ENCODE measurements around the gene TEC. TPM values are rescaled to one million over a fixed set of nuclear protein-coding genes. Genes with fewer than 3 reads are reported as not detected.

Gene TEC
- total and polyA plus RNA-seq, 2 donors from 2014 or later, result 1.1 to 5.9 TPM

DNA sequence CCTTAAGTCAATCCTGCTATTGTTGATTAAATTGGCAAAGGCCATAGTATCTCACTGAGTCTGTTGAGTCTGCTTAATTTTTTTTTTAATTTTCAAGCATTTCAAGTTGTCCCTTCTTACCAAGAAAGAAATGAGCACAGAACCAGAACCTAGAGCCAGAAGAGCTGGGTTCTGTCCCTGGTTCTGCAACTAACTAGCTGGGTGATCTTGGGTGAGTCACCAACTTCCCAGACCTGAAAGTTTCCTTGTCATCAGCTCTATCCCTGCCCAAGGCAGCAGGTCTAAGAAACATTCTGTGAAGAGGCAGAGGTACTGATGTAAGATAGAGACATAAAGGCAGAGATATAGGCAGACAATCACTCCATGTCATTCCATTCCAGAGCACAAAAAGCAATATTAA is 17.3 kb downstream of the TEC start:
- intact Hi-C loops (cut with DNase I), result no loop called here
- Histone ChIP-seq H3K36me3 (ENCODE audit: control insufficient read depth in 2 of 3, insufficient read depth in 3 of 3, low read length in 3 of 3) (no peaks in the 10 kb centered on the region), H3K27ac (ENCODE audit: low read depth in 2 of 2, low read length in 2 of 2) (no peak overlapping the region), H3K9me3 (ENCODE audit: control insufficient read depth in 2 of 3, insufficient read depth in 1 of 3, low read length in 3 of 3) (no peaks in the 10 kb centered on the region), H3K27me3 (ENCODE audit: control insufficient read depth, insufficient read depth, low read length) (no peaks in the 10 kb centered on the region), H3K4me3 (ENCODE audit: low read length in 3 of 3) (no peak overlapping the region), H3K4me1 (ENCODE audit: control insufficient read depth in 2 of 3, insufficient read depth in 2 of 3, low read depth in 1 of 3, low read length in 3 of 3) (peaks cover 0 to 2% (median 2%) of the 10 kb centered on the region in 3 donors), H3K9ac (ENCODE audit: low read length in 3 of 3) (no peak overlapping the region)
- FAIRE-seq (no peak), DNase-seq (no peak)
- no peak for TF ChIP-seq CTCF (IDR thresholded peaks at IDR 0.05; ENCODE audit: borderline replicate concordance, extremely low read depth, insufficient read depth)

GRCh38 chr4:48250980-48251379 is 18.7 kb downstream of the TEC start:
- intact Hi-C loops (cut with DNase I), result no loop called here
- Histone ChIP-seq H3K27ac (ENCODE audit: low read depth in 2 of 2, low read length in 2 of 2) (no peak overlapping the region), H3K27me3 (ENCODE audit: control insufficient read depth, insufficient read depth, low read length) (no peaks in the 10 kb centered on the region), H3K4me3 (ENCODE audit: low read length in 3 of 3) (no peak overlapping the region), H3K4me1 (ENCODE audit: control insufficient read depth in 2 of 3, insufficient read depth in 2 of 3, low read depth in 1 of 3, low read length in 3 of 3) (peaks cover 0 to 2% (median 2%) of the 10 kb centered on the region in 3 donors), H3K9ac (ENCODE audit: low read length in 3 of 3) (no peak overlapping the region), H3K36me3 (ENCODE audit: control insufficient read depth in 2 of 3, insufficient read depth in 3 of 3, low read length in 3 of 3) (no peaks in the 10 kb centered on the region), H3K9me3 (ENCODE audit: control insufficient read depth in 2 of 3, insufficient read depth in 1 of 3, low read length in 3 of 3) (no peaks in the 10 kb centered on the region)
- DNase-seq (no peak), FAIRE-seq (no peak)
- TF ChIP-seq CTCF (IDR thresholded peaks at IDR 0.05; ENCODE audit: borderline replicate concordance, extremely low read depth, insufficient read depth), result no peak

GRCh38 chr4:48250343-48250742 is 19.3 kb downstream of the TEC start:
- no peaks in the 10 kb centered on the region for H3K9me3 ChIP-seq (ENCODE audit: control insufficient read depth in 2 of 3, insufficient read depth in 1 of 3, low read length in 3 of 3)
- no peak for TF ChIP-seq CTCF (IDR thresholded peaks at IDR 0.05; ENCODE audit: borderline replicate concordance, extremely low read depth, insufficient read depth)
- no peaks in the 10 kb centered on the region for H3K27me3 ChIP-seq (ENCODE audit: control insufficient read depth, insufficient read depth, low read length)
- H3K4me1 ChIP-seq (ENCODE audit: control insufficient read depth in 2 of 3, insufficient read depth in 2 of 3, low read depth in 1 of 3, low read length in 3 of 3), result peaks cover 0 to 2% (median under 1%) of the 10 kb centered on the region in 3 donors
- DNase-seq (no peak), FAIRE-seq (no peak)
- no peak overlapping the region for H3K4me3 ChIP-seq (ENCODE audit: low read length in 3 of 3)
- intact Hi-C loops (cut with DNase I), result no loop called here
- H3K36me3 ChIP-seq (ENCODE audit: control insufficient read depth in 2 of 3, insufficient read depth in 3 of 3, low read length in 3 of 3), result no peaks in the 10 kb centered on the region
- no peak overlapping the region for H3K9ac ChIP-seq (ENCODE audit: low read length in 3 of 3)
- H3K27ac ChIP-seq (ENCODE audit: low read depth in 2 of 2, low read length in 2 of 2), result no peak overlapping the region

DNA sequence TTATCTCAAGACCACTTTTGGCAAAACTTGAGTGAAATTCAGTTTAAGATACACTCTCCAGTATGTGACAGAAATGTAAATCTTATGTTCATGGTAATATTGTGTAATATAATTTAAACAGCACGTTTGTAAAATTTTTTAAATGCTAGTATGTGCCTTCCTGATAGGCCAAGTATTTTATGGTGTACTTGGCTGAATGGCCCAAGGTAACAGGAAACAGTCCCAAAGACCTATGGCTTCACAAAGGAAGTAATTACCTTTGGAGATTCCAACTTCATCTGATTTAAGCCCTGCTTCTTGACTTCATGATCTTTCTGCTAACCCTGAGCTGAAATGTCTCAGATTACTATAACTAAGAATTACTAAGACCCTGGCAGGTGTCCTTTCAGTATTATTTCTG is 20.3 kb downstream of the TEC start:
- FAIRE-seq (no peak), DNase-seq (no peak)
- Histone ChIP-seq H3K36me3 (ENCODE audit: control insufficient read depth in 2 of 3, insufficient read depth in 3 of 3, low read length in 3 of 3) (no peaks in the 10 kb centered on the region), H3K4me1 (ENCODE audit: control insufficient read depth in 2 of 3, insufficient read depth in 2 of 3, low read depth in 1 of 3, low read length in 3 of 3) (peaks cover 0 to 2% (median 0%) of the 10 kb centered on the region in 3 donors), H3K9me3 (ENCODE audit: control insufficient read depth in 2 of 3, insufficient read depth in 1 of 3, low read length in 3 of 3) (no peaks in the 10 kb centered on the region), H3K27me3 (ENCODE audit: control insufficient read depth, insufficient read depth, low read length) (no peaks in the 10 kb centered on the region), H3K4me3 (ENCODE audit: low read length in 3 of 3) (no peak overlapping the region), H3K9ac (ENCODE audit: low read length in 3 of 3) (no peak overlapping the region), H3K27ac (ENCODE audit: low read depth in 2 of 2, low read length in 2 of 2) (no peak overlapping the region)
- intact Hi-C loops (cut with DNase I), result no loop called here
- no peak for TF ChIP-seq CTCF (IDR thresholded peaks at IDR 0.05; ENCODE audit: borderline replicate concordance, extremely low read depth, insufficient read depth)
